Right atrium auricular region (tissue), 2 donors: ENCODE results near the gene ADSL. TPM values are rescaled to one million over a fixed set of nuclear protein-coding genes. Genes with fewer than 3 reads are reported as not detected.

Experiments used
- DNase-seq: peaks from one replicate; pipeline ENCODE4 v3.0.0-alpha.2; 2019; ENCODE audit warnings: low spot score
- H3K27ac ChIP-seq, 2 donors: fragments of 200-600 bp; sonication (generic); 1 replicate in 1 of 2; 2 replicates in 1 of 2; pipeline ENCODE4 v1.5.1; 2016 to 2019
- H3K27me3 ChIP-seq, 2 donors: fragments of 200-600 bp; sonication (generic); one replicate each; pipeline versions ENCODE4 v1.5.1 to v1.6.0; 2017 to 2019
- H3K36me3 ChIP-seq: fragments of 200-600 bp; sonication (generic); one replicate; pipeline ENCODE4 v1.5.1; 2016
- H3K4me1 ChIP-seq, 2 donors: fragments of 200-600 bp; sonication (generic); one replicate each; pipeline versions ENCODE4 v1.5.1 to v1.6.0; 2017 to 2019
- H3K4me3 ChIP-seq, 2 donors: fragments of 200-600 bp; sonication (generic); 1 replicate in 1 of 2; 2 replicates in 1 of 2; pipeline ENCODE4 v1.5.1; 2017 to 2019; ENCODE audit warnings: mild to moderate bottlenecking in 1 of 2, moderate library complexity in 1 of 2
- H3K9me3 ChIP-seq, 2 donors: fragments of 200-600 bp; sonication (generic); one replicate each; pipeline ENCODE4 v1.5.1; 2019
- total RNA-seq, 2 donors: library from RNA; depleted of rRNA; stranded (reverse); fragments of >200 nt; gene quantifications; one replicate each; pipeline ENCODE4 v1.1.0, GENCODE V29; 2016
- TF ChIP-seq, protein P1 (sequence below), 2 donors: fragments of 200-600 bp; sonication (generic); IDR thresholded peaks; one replicate each; pipeline ENCODE4 v1.5.1; 2019; ENCODE audit warnings: antibody characterized with exemption in 2 of 2

ADSL gene
- total RNA-seq, 2 donors from 2014 or later, result 41.8 to 69.9 TPM

DNA sequence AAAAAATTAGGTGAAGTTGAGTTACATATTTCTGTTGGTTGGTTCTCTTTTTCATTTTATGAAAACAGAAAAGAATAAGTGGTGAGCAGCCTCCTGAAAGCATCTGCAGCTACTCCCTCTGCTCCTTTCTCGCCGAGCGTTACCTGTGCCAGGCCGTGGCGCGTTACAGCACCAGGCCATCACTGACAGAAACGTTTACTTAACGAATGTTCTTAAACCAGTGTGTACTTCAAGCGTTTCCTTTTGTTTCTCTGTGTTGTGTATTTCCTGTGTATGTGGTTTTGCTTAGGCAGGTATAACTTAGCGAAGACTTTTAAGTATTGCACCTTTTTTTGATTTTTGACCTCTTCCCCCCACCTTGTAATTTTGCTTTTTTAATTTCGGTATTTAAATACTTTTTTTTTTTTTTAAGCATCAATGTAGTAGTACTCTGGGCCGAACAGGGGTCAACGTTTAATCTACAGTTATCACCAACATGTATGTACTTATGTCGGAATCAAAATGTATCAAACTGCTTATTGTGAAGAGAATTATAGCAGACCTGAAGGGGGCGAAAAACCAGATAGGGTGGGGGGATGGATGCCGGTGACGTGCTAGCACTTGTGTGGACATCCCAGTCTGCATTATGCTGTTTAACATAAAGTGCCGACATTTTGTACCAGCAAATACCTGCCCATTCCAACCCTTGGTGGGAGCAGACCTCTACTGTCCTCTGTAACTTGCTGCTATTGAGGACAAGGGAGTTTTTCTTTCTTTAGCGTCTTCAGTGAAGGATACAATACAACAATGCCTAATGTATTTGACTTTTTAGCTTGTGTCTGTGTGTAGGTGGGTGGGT lies 21.6 kb upstream of the ADSL start:
- Histone ChIP-seq H3K27me3 (no peaks in the 10 kb centered on the region), H3K4me3 (no peak overlapping the region), H3K9me3 (no peaks in the 10 kb centered on the region), H3K27ac (no peak overlapping the region), H3K4me1 (peaks cover 0 to 11% of the 10 kb centered on the region in 2 donors), H3K36me3 (peaks cover 38% of the 10 kb centered on the region)
- no peak for DNase-seq
- TF ChIP-seq, protein P1, sequence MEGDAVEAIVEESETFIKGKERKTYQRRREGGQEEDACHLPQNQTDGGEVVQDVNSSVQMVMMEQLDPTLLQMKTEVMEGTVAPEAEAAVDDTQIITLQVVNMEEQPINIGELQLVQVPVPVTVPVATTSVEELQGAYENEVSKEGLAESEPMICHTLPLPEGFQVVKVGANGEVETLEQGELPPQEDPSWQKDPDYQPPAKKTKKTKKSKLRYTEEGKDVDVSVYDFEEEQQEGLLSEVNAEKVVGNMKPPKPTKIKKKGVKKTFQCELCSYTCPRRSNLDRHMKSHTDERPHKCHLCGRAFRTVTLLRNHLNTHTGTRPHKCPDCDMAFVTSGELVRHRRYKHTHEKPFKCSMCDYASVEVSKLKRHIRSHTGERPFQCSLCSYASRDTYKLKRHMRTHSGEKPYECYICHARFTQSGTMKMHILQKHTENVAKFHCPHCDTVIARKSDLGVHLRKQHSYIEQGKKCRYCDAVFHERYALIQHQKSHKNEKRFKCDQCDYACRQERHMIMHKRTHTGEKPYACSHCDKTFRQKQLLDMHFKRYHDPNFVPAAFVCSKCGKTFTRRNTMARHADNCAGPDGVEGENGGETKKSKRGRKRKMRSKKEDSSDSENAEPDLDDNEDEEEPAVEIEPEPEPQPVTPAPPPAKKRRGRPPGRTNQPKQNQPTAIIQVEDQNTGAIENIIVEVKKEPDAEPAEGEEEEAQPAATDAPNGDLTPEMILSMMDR (IDR thresholded peaks at IDR 0.05), result no peak

DNA sequence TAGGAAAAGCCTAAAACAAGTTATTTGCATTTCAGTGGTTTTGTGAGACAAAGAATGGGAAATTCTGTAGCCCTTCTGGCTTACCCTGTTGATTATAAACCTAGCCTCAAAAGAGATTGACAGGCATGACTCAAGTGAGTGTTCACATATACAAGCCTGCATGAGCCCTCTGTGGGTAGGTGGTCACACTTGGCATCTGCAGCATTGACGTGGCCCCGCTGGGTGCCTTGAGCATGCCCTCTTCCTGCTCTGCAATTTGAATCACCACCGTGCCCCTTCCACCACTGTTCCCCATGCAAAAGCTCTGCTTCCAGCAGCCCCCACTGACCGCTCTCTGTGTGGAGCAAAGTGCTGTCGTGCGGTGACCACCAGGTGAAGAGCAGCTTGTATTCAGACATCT lies 21.0 kb upstream of the ADSL start:
- no peaks in the 10 kb centered on the region for H3K9me3 ChIP-seq
- peaks cover 34% of the 10 kb centered on the region for H3K36me3 ChIP-seq
- DNase-seq, result no peak
- H3K4me3 ChIP-seq, result no peak overlapping the region
- TF ChIP-seq, protein P1 (IDR thresholded peaks at IDR 0.05), result no peak
- no peak overlapping the region for H3K27ac ChIP-seq
- H3K4me1 ChIP-seq, result peaks cover 0 to 11% of the 10 kb centered on the region in 2 donors
- H3K27me3 ChIP-seq, result no peaks in the 10 kb centered on the region

DNA sequence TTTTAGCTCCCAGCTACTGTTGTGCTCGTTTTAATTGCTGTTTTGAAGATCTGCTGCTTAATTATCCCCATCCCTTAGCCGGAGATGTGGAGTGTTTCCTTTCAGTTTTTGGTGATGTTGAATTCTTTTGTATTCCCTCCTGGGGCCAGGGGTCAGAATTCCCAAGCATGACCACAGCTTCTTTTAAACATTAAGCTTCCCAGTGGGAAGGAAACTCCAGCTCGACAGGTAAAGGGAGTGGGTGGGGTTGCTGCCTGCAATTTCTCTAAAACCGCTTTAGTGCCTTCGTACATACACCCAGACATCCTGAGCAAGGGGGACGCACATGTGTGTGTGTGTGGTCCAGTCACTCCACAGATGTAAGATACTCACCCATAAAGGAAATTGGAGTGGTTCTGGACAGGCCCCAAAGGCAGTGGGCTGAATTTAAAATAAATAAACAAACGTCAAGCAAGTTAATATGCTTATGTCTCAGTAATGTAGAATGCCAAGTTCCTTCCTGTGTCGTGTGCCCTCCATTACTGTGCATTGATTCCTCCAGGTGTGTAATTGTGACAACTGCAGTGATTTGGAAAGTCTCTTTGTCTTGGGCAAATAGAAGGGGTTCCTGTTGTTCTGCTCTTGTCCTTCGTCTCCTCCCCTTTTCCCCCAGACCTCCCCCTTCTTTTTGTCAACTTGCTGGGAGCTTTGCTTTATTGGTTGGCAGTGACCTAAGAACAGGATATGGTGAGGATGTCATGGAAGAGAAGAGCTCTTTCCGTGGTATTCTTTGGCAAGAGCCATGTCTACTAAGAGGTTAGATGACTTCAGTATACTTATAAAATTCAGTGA lies 19.2 kb upstream of the ADSL start:
- DNase-seq, result no peak
- H3K4me1 ChIP-seq, result peaks cover 0 to 11% of the 10 kb centered on the region in 2 donors
- no peak overlapping the region for H3K4me3 ChIP-seq
- no peaks in the 10 kb centered on the region for H3K9me3 ChIP-seq
- TF ChIP-seq, protein P1 (IDR thresholded peaks at IDR 0.05), result no peak
- H3K27me3 ChIP-seq, result no peaks in the 10 kb centered on the region
- H3K27ac ChIP-seq, result no peak overlapping the region
- H3K36me3 ChIP-seq, result peaks cover 16% of the 10 kb centered on the region

DNA sequence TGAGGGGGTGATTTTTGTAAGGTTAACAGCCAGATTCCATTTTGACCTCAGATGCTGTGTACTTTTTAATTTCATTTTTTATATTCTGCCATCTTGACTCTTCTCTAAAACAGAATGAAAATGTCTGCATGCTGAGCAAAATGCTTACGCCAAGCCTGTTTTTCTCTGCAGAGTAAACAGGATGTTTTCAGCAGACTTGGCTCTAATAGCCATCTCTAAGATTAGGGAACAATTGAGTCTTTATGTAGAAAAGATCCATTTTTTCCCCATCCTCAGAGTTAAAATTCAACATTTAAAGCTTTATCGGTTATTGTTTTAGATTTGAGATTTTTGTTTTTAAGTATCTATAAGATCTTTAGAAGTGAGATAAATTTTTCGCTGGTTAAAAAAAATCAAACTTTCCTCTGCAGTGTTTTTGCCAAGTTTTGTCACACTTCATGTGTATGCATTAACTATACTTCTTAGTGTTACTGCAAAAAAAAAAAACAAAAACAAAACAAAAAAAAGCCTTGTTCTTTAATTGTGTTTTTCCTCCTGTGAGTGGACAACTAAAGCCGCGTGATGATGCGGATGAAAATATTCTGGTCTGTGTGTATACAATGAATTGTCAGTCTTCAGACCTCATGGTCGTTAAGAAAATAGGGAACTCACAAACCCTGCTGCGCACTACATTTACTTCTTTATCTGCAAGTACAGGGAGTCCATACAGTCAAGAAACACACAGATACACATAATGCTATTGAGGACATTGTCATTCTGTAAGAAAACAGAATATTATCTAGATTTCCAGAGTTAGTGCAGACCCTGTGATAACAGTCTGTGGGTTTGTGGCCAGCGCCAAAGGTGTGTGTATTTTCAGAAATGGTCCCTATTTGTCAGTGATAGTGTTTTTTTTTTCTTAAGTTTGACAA lies 17.5 kb upstream of the ADSL start:
- Histone ChIP-seq H3K36me3 (peaks cover 11% of the 10 kb centered on the region), H3K9me3 (no peaks in the 10 kb centered on the region), H3K4me1 (peaks cover 0 to 11% of the 10 kb centered on the region in 2 donors), H3K27me3 (no peaks in the 10 kb centered on the region), H3K4me3 (no peak overlapping the region), H3K27ac (no peak overlapping the region)
- no peak for DNase-seq
- TF ChIP-seq, protein P1 (IDR thresholded peaks at IDR 0.05), result no peak

DNA sequence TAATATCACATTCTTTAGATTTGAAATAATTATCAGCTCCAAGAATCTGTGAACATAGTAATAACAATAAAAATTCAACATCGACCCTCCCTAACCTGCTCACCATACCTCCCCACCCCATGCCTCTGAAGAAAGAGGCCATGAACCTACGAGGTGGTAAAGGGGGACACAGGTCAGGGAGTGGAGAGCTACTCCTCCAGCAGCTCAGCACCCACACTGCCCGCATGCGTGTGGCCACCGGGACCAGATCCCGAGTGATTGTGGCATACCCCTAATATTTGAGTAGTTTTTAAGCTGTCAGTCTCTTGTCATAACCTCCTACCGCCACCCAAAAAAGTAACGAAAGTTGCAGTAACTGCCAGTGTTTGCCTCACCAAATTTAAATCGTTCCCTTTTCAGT lies 16.8 kb upstream of the ADSL start:
- Histone ChIP-seq H3K4me3 (no peak overlapping the region), H3K27ac (no peak overlapping the region), H3K27me3 (no peaks in the 10 kb centered on the region), H3K36me3 (peaks cover 7% of the 10 kb centered on the region), H3K9me3 (no peaks in the 10 kb centered on the region), H3K4me1 (peaks cover 0 to 11% of the 10 kb centered on the region in 2 donors)
- DNase-seq, result no peak
- TF ChIP-seq, protein P1 (IDR thresholded peaks at IDR 0.05), result no peak
